HFF-Myc (cell line): ENCODE data around the gene LYPD1.

Source experiments
- DNase-seq: peaks from one replicate; pipeline ENCODE4 v3.0.0-alpha.2; 2011; ENCODE audit warnings: low read depth; ENCODE audit errors: extremely low read depth
- H3K4me3 ChIP-seq: replicated peaks from 2 replicates; pipeline ENCODE4 v1.5.1; 2011; ENCODE audit warnings: low read depth, mild to moderate bottlenecking, control low read depth, low read length
- CTCF ChIP-seq: IDR thresholded peaks from 2 replicates; pipeline ENCODE4 v1.5.1; 2012; ENCODE audit warnings: mild to moderate bottlenecking, low read depth, low read length, control low read depth; ENCODE audit errors: missing control alignments

Gene LYPD1

DNA sequence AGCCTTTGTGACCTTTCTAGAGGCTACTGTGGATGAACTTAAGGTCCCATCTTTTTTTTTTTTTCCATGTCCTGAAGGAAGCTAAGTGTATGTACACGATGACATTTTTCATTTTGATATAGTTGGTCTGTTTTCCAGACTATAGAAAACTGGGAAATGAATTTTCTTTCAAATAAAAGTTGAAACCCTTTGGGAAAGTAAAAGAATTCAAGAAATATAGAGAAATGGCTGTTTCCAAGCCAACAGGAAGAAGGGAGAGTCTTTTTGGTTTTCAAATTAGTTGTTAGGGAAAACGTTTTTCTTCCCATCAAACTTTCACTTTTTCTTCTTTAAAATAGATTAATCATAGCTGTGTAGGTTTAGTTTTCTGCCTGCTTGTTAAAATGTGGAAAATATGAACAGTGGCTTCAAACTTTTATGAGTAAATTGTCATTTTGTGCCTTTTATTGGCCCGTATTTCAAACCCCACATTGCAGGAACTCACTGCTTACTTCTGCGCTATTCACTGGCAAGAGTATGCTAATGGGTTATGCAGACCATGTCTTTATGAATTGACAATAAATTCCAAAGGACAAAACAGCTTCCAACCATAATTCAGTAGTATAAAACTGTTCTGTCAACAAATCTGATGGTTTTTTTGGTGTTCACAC is 27.7 kb upstream of the LYPD1 start:
- no peak for DNase-seq
- H3K4me3 ChIP-seq, result no peak overlapping the region
- TF ChIP-seq CTCF, result no peak

DNA sequence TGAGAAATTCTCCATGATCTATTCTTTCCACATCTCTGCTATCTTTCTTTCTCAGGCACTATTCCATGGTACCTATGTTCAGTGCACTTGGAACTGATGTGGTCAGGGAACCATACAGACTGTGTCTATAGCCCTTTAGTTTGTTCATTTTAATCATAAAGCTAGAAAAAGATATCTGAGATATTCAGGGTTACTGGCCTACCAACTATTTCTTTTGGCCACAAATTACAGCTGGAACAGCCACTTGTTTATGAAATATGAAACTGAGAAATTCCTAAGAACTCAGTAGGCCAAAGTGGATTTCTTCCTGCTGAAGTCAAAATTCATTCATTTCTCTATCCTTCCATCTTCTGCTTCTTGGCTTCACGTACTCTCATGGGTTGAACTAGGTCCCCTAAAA is 22.8 kb upstream of the LYPD1 start:
- no peak for TF ChIP-seq CTCF

DNA sequence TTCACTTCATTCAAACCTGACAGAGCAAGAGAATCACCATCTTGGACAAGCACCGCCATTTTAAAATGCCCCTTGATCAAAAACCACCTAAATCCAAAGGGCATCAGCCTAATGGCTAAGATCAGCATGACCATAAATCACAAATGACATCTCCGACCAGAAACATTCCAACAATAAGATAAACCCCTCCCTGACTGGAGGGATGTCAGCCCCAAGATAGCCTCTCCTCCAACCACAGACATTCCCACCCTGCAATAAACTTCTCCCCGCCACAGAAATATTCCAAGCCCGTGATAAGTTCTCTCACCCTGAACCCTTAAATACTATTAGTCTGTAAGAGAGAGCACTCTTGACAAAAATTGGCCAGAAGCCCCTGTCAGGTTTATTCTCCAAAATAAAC is 21.6 kb upstream of the LYPD1 start:
- DNase-seq, result no peak
- TF ChIP-seq CTCF, result no peak
- H3K4me3 ChIP-seq, result no peak overlapping the region

More for the DNA sequence above, 22.8 kb upstream of the LYPD1 start:
- no peak overlapping the region for H3K4me3 ChIP-seq
- no peak for DNase-seq

- no peak overlapping the region for H3K4me3 ChIP-seq
- no peak for DNase-seq
- no peak for TF ChIP-seq CTCF
Measured at GRCh38 chr2:132690664-132691303, 20.8 kb upstream of the LYPD1 start.

DNA sequence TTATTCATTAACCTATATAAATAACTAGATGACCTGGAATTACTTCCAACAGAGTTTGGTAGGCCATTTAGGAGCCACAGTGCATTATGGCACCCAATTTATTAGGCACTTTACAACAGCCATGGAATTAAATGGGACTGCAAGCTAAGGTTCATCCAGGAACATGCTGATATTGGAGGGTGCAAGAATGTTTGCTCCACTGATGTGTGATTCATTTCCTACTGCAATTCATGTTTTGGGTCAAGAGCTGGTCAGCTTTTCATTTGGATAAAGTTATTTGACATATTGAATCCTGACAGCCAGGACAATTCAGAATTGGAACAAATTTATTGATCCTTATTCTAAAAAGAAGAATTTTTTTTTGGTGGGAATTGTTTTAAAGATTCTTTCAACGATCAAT is 11.8 kb upstream of the LYPD1 start:
- DNase-seq, result no peak

DNA sequence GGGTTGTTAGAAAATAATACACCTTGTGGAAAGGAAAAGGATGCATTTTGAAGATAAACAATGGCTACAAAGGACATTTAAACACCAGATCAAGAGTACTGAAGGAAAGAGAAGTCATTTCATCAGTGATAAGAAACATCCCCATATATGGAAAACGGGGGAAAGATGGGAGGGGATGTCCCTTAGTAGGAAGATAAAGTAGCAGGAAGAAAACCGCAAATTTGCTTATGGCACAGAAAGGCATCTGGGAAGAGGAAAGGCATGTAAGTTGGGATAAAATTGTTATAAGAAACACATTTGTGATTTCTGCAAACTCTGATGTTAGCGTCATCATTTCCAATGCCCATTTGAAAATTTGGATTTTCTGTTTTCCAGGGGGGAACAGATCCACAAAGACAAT is 10.5 kb upstream of the LYPD1 start:
- H3K4me3 ChIP-seq, result no peak overlapping the region
- TF ChIP-seq CTCF, result no peak
- DNase-seq, result no peak

More for the DNA sequence above, 11.8 kb upstream of the LYPD1 start:
- no peak overlapping the region for H3K4me3 ChIP-seq
- no peak for TF ChIP-seq CTCF
